Lung (tissue), 12 donors: ENCODE measurements around the gene RANBP3L. TPM values are rescaled to one million over a fixed set of nuclear protein-coding genes. Genes with fewer than 3 reads are reported as not detected.

Experiments
- ATAC-seq: fragments of 200-7000 bp; cut with Tn5 transposase; one replicate; pipeline ENCODE4 v1.9.1; 2020; ENCODE audit warnings: moderate number of reproducible peaks; ENCODE audit not compliant: insufficient read depth, low FRiP score
- DNase-seq, 3 donors: peaks; one replicate each; pipeline ENCODE4 v3.0.0-alpha.2; 2013 to 2017
- H3K27ac ChIP-seq, 2 donors: one replicate each; pipeline ENCODE4 v1.5.1; 2013; ENCODE audit warnings: mild to moderate bottlenecking in 2 of 2, moderate library complexity in 2 of 2, control low read depth in 1 of 2, inconsistent platforms in 1 of 2, low read depth in 1 of 2, low read length in 1 of 2
- H3K27me3 ChIP-seq, 3 donors: one replicate each; pipeline ENCODE4 v1.5.1; 2013; ENCODE audit warnings: low read length in 2 of 3; ENCODE audit not compliant: control insufficient read depth in 3 of 3, insufficient read depth in 3 of 3
- H3K36me3 ChIP-seq, 4 donors: one replicate each; pipeline ENCODE4 v1.5.1; 2013; ENCODE audit warnings: low read length in 4 of 4, mild to moderate bottlenecking in 1 of 4, moderate library complexity in 1 of 4; ENCODE audit not compliant: control insufficient read depth in 4 of 4, insufficient read depth in 4 of 4
- H3K4me1 ChIP-seq, 5 donors: one replicate each; pipeline ENCODE4 v1.5.1; 2013; ENCODE audit warnings: low read length in 5 of 5, mild to moderate bottlenecking in 2 of 5, moderate library complexity in 1 of 5; ENCODE audit not compliant: control insufficient read depth in 5 of 5, insufficient read depth in 5 of 5
- H3K4me3 ChIP-seq: one replicate; pipeline ENCODE4 v1.5.1; 2013; ENCODE audit warnings: mild to moderate bottlenecking, control low read depth, moderate library complexity
- H3K9ac ChIP-seq, 2 donors: one replicate each; pipeline ENCODE4 v1.5.1; 2013; ENCODE audit warnings: low read length in 2 of 2, control low read depth in 1 of 2; ENCODE audit not compliant: insufficient read depth in 1 of 2
- H3K9me3 ChIP-seq, 4 donors: one replicate each; pipeline ENCODE4 v1.5.1; 2013; ENCODE audit warnings: low read length in 3 of 4, mild to moderate bottlenecking in 1 of 4, moderate library complexity in 1 of 4; ENCODE audit not compliant: control insufficient read depth in 4 of 4, insufficient read depth in 3 of 4
- WGBS, 2 donors: extraction: QIAGEN DNeasy Blood & Tissue Kit; methylation state at CpG; one replicate each; pipeline ENCODE4 v1.1.7; 2013; 5-methylcytosine and 5-hydroxymethylcytosine counted together
- polyA plus RNA-seq, 2 donors: library from polyadenylated mRNA; stranded (reverse); fragments of 200-250 nt; gene quantifications; one replicate each; pipeline ENCODE4 v1.2.1, GENCODE V29; 2013
- total RNA-seq, 2 donors: library from RNA; depleted of rRNA in 1 of 2; stranded (reverse); fragments of >200 nt in 1 of 2; gene quantifications; one replicate each; pipeline ENCODE4 v1.2.1, GENCODE V29; 2014 to 2021
- TF ChIP-seq, protein P1 (sequence below): IDR thresholded peaks from 2 replicates; pipeline ENCODE4 v1.5.1; 2012; ENCODE audit warnings: mild to moderate bottlenecking; ENCODE audit errors: control extremely low read depth, extremely low read depth
- donor health status: control.
- donor health status: control.
- donor health status: Bipolar disorder and iron deficiency.
- donor health status: healthy.
- donor health status: DM: yes; HTN: yes; CAD: no.

RANBP3L gene
- total and polyA plus RNA-seq, 4 donors: 0.08 to 2.3 (median 0.66) TPM

DNA sequence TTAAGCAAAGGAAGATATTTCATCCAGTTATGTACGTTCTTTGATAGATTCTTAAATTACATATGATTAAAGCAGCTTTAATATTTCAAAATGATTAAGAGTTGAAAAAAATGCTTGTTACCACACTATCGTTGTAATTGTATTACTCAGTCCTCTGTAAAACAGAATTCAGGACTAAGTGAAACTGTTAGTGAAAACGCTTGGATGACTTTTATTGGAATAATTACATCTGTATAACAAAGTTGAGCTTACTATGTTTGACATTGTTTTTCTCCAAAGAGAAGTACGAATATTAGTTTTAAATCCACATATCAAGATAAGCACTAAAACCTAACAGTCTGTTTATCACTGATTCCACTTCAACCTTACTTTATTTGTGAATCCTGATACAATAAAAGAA, 51.3 kb downstream of the RANBP3L start:
- ATAC-seq: no peak
- WGBS, 2 donors: 90 to 96% methylated on average over 4 of the region's 4 CpGs
- no peak overlapping the region for H3K4me3 ChIP-seq
- no peaks in the 10 kb centered on the region for H3K36me3 ChIP-seq
- no peak for DNase-seq
- H3K27me3 ChIP-seq: no peaks in the 10 kb centered on the region
- no peak overlapping the region for H3K27ac ChIP-seq
- no peak overlapping the region for H3K9ac ChIP-seq
- TF ChIP-seq, protein P1, sequence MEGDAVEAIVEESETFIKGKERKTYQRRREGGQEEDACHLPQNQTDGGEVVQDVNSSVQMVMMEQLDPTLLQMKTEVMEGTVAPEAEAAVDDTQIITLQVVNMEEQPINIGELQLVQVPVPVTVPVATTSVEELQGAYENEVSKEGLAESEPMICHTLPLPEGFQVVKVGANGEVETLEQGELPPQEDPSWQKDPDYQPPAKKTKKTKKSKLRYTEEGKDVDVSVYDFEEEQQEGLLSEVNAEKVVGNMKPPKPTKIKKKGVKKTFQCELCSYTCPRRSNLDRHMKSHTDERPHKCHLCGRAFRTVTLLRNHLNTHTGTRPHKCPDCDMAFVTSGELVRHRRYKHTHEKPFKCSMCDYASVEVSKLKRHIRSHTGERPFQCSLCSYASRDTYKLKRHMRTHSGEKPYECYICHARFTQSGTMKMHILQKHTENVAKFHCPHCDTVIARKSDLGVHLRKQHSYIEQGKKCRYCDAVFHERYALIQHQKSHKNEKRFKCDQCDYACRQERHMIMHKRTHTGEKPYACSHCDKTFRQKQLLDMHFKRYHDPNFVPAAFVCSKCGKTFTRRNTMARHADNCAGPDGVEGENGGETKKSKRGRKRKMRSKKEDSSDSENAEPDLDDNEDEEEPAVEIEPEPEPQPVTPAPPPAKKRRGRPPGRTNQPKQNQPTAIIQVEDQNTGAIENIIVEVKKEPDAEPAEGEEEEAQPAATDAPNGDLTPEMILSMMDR: no peak
- no peaks in the 10 kb centered on the region for H3K9me3 ChIP-seq
- no peaks in the 10 kb centered on the region for H3K4me1 ChIP-seq

DNA sequence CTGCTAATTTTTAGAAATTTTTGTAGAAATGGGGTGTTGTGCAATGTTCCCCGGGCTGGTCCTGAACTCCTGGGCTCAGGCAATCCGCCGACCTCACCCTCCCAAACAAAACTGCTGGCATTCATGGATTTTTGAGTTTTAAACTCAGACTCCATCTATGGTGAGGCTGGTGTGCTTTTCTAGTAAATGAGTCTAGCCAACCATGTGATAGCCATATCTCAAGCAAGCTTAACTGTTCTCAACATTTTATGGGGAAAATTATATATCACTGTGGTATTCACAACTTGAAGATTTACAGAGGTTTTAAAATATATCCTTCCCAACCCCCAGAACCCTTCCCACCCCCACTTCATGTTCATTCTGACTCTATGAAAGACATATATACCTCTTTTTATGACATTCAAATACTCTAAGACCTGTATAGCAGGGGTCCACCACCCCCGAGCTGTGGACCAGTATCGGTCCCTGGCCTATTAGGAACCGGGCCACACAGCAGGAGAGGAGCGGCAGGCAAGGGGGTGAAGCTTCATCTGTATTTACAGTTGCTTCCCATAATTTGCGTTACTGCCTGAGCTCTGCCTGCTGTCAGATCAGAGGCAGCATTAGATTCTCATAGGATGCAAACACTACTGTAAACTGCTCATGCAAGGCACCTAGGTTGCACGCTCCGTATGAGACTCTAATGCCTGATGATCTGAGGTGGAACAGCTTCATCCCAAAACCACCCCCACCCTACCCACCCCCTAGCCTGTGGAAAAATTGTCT, 55.5 kb downstream of the RANBP3L start:
- TF ChIP-seq, protein P1: no peak
- H3K9ac ChIP-seq: no peak overlapping the region
- H3K27ac ChIP-seq: no peak overlapping the region
- WGBS, 2 donors: 94 to 96% methylated on average over 10 of the region's 10 CpGs
- ATAC-seq: no peak
- no peak for DNase-seq
- H3K9me3 ChIP-seq: no peaks in the 10 kb centered on the region
- no peak overlapping the region for H3K4me3 ChIP-seq
- H3K36me3 ChIP-seq: no peaks in the 10 kb centered on the region
- peaks cover 0 to 4% (median 2%) of the 10 kb centered on the region in 5 donors for H3K4me1 ChIP-seq
- H3K27me3 ChIP-seq: no peaks in the 10 kb centered on the region

DNA sequence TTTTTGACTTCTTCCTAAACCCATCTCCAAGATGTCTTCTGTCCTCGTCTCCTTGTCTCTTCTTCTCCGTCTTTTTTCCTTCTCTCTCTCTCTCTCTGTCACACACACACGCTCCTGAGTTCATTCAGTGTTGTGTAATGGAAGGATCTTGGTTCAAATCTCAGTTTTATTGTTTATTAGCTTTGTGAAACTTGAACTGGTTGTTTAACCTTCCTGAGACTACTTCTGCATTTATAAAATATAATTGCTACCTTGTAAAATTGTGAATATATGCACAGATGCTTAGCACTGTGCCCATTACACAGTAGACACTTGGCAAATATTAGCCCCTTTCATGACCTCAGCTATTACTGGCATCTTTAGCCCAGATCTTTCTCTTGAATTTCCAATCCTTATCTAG, 57.6 kb downstream of the RANBP3L start:
- DNase-seq: no peak
- 72 to 85% methylated on average over 3 of the region's 3 CpGs for WGBS, 2 donors
- no peak for ATAC-seq
- H3K36me3 ChIP-seq: no peaks in the 10 kb centered on the region
- H3K9me3 ChIP-seq: no peaks in the 10 kb centered on the region
- H3K27ac ChIP-seq: no peak overlapping the region
- H3K27me3 ChIP-seq: no peaks in the 10 kb centered on the region
- H3K4me1 ChIP-seq: peaks cover 2 to 20% (median 14%) of the 10 kb centered on the region in 5 donors
- no peak overlapping the region for H3K9ac ChIP-seq
- TF ChIP-seq, protein P1: no peak
- H3K4me3 ChIP-seq: no peak overlapping the region

DNA sequence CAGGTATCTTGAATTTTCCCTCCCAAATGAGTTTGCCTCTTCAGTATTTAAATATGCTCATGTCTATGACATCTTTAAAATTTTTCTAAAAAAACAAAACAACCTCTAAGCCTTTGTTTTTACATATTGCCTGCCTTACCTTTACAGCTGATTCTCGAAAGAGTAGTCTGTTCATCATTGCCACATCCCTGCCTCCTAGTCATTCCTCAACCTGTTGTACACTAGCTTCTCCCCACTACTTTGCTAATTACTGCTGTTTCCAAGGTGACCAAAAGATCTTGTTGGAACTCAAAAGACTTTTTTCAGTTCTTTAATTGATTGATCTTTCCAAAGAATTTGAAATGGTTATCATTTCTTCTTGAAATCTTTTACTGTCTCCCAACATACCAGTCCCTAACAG, 58.0 kb downstream of the RANBP3L start:
- no peaks in the 10 kb centered on the region for H3K9me3 ChIP-seq
- no peak overlapping the region for H3K27ac ChIP-seq
- 93 to 96% methylated on average over 1 of the region's 1 CpG for WGBS, 2 donors
- ATAC-seq (no peak), DNase-seq (no peak)
- TF ChIP-seq, protein P1: no peak
- no peaks in the 10 kb centered on the region for H3K36me3 ChIP-seq
- no peak overlapping the region for H3K4me3 ChIP-seq
- no peaks in the 10 kb centered on the region for H3K27me3 ChIP-seq
- peaks cover 2 to 25% (median 14%) of the 10 kb centered on the region in 5 donors for H3K4me1 ChIP-seq
- H3K9ac ChIP-seq: no peak overlapping the region
